Right lobe of liver (tissue), 6 donors: Measurements from ENCODE around the gene VSX2. TPM values are rescaled to one million over a fixed set of nuclear protein-coding genes. Genes with fewer than 3 reads are reported as not detected.
"Not testable (repeated sequence)": the region's sequence is repeated elsewhere in the genome, so short reads cannot be mapped to it uniquely, and the experiment has no call there.

Source experiments
- ATAC-seq, 4 donors: fragments of 200-7000 bp; cut with Tn5 transposase; one replicate each; pipeline ENCODE4 v1.9.1; 2020; ENCODE audit warnings: mild to moderate bottlenecking in 4 of 4, moderate library complexity in 4 of 4
- DNase-seq, 3 donors: peaks; one replicate each; pipeline ENCODE4 v3.0.0-alpha.2; 2020
- H3K27ac ChIP-seq, 3 donors: fragments of 200-600 bp; one replicate each; pipeline ENCODE4 v1.8.0; 2022
- H3K27me3 ChIP-seq, 2 donors: fragments of 200-600 bp; one replicate each; pipeline ENCODE4 v1.8.0; 2022
- H3K36me3 ChIP-seq, 4 donors: fragments of 200-600 bp; sonication (generic) in 1 of 4; one replicate each; pipeline versions ENCODE4 v1.5.1 to v1.8.0; 2017 to 2022; ENCODE audit warnings: control low read depth in 1 of 4
- H3K4me1 ChIP-seq, 4 donors: fragments of 200-600 bp; sonication (generic) in 1 of 4; one replicate each; pipeline versions ENCODE4 v1.5.1 to v1.8.0; 2017 to 2022; ENCODE audit warnings: control low read depth in 1 of 4
- H3K4me3 ChIP-seq, 3 donors: fragments of 200-600 bp; one replicate each; pipeline ENCODE4 v1.8.0; 2022
- H3K9me3 ChIP-seq, 4 donors: fragments of 200-600 bp; sonication (generic) in 1 of 4; one replicate each; pipeline versions ENCODE4 v1.5.1 to v1.8.0; 2017 to 2022; ENCODE audit warnings: control low read depth in 1 of 4
- POLR2A ChIP-seq: fragments of 450-650 bp; IDR thresholded peaks from one replicate; pipeline ENCODE4 v1.6.1; 2017; ENCODE audit warnings: antibody characterized with exemption, mild to moderate bottlenecking
- WGBS: methylation state at CpG from one replicate; pipeline ENCODE4 v1.1.6; 2018; ENCODE audit warnings: low coverage, low lambda C conversion rate; ENCODE audit not compliant: insufficient coverage; ENCODE audit errors: missing lambda C conversion rate; 5-methylcytosine and 5-hydroxymethylcytosine counted together
- intact Hi-C, 2 donors: fragments of 100-400 bp; cut with DNase I; formaldehyde crosslinking; loops; one replicate each; pipeline versions ENCODE4 v1.11.2 to v1.14.1; 2022
- total RNA-seq, 6 experiments: library from RNA; depleted of rRNA in 2 of 6; stranded (reverse); fragments of >200 nt in 2 of 6; fragmentation: NEBNext Ultra II Directional in 3 of 6; extraction: Animal tissue kit (Norgen Biotek cat#: 25700) in 3 of 6; gene quantifications; one replicate each; pipeline versions ENCODE4 v1.1.0 to v1.2.4, GENCODE V29; 2016 to 2023
- TF ChIP-seq, protein P1 (sequence below), 4 donors: fragments of 200-600 bp in 3 of 4; fragments of 450-650 bp in 1 of 4; IDR thresholded peaks; one replicate each; pipeline versions ENCODE4 v1.5.1 to v1.8.0; 2016 to 2022; ENCODE audit warnings: antibody characterized with exemption in 4 of 4, mild to moderate bottlenecking in 2 of 4
- donor health status: DM: no; HTN: yes; CAD: no.
- donor health status: DM: no; HTN: no; CAD: no.
- donor health status: DM: no; HTN: no; CAD: no.
- donor health status: DM: no; HTN: yes; CAD: no.
- donor health status: DM: no; HTN: yes; CAD: no.

Gene VSX2
- total RNA-seq, 6 experiments from 2014 or later: not detected

DNA sequence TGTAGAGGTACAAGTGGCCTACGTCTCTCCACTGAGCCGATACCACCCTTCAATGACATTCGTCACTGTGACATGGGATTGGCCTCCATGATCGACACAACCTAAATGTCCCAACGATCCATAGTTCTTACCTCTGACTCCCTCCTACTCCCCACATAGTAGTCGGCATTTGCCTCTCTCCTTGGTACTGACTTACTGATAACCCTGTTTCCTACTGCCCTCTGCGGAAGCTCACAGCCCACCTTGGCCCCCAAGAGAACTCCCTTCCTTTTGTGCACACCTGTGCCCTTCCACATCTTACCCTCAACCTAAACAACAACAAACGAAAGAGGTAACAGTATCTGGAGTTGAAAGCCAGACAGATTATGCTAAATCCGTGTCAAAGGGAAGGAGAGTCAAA is 23.9 kb downstream of the VSX2 start:
- Histone ChIP-seq H3K9me3 (no peaks in the 10 kb centered on the region), H3K4me1 (peaks cover 0 to 2% (median 1%) of the 10 kb centered on the region in 4 donors), H3K27ac (no peak overlapping the region), H3K27me3 (no peaks in the 10 kb centered on the region), H3K4me3 (no peak overlapping the region), H3K36me3 (no peaks in the 10 kb centered on the region)
- DNase-seq (no peak), ATAC-seq (no peak)
- WGBS: 71% methylated on average over 9 of the region's 9 CpGs
- intact Hi-C loops: no loop called here
- TF ChIP-seq POLR2A: no peak
- TF ChIP-seq, protein P1, sequence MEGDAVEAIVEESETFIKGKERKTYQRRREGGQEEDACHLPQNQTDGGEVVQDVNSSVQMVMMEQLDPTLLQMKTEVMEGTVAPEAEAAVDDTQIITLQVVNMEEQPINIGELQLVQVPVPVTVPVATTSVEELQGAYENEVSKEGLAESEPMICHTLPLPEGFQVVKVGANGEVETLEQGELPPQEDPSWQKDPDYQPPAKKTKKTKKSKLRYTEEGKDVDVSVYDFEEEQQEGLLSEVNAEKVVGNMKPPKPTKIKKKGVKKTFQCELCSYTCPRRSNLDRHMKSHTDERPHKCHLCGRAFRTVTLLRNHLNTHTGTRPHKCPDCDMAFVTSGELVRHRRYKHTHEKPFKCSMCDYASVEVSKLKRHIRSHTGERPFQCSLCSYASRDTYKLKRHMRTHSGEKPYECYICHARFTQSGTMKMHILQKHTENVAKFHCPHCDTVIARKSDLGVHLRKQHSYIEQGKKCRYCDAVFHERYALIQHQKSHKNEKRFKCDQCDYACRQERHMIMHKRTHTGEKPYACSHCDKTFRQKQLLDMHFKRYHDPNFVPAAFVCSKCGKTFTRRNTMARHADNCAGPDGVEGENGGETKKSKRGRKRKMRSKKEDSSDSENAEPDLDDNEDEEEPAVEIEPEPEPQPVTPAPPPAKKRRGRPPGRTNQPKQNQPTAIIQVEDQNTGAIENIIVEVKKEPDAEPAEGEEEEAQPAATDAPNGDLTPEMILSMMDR (IDR thresholded peaks at IDR 0.05): no peak

- Histone ChIP-seq H3K27me3 (no peaks in the 10 kb centered on the region), H3K27ac (no peak overlapping the region), H3K9me3 (no peaks in the 10 kb centered on the region), H3K4me1 (no peaks in the 10 kb centered on the region), H3K36me3 (no peaks in the 10 kb centered on the region), H3K4me3 (no peak overlapping the region)
- DNase-seq: no peak
- TF ChIP-seq, protein P1 (IDR thresholded peaks at IDR 0.05): no peak
- TF ChIP-seq POLR2A: no peak
- 42% methylated on average over 2 of the region's 5 CpGs for WGBS
- ATAC-seq: no peak
- intact Hi-C loops: no loop called here
Measured at GRCh38 chr14:74263921-74264320, 24.7 kb downstream of the VSX2 start.

- no peak for DNase-seq
- Histone ChIP-seq H3K4me3 (no peak overlapping the region), H3K9me3 (no peaks in the 10 kb centered on the region), H3K27ac (no peak overlapping the region), H3K4me1 (no peaks in the 10 kb centered on the region), H3K27me3 (no peaks in the 10 kb centered on the region), H3K36me3 (no peaks in the 10 kb centered on the region)
- TF ChIP-seq, protein P1 (IDR thresholded peaks at IDR 0.05): no peak
- WGBS: 58% methylated on average over 6 of the region's 13 CpGs
- intact Hi-C loops: no loop called here
- no peak for ATAC-seq
Measured at GRCh38 chr14:74265301-74265965, 26.2 kb downstream of the VSX2 start.

DNA sequence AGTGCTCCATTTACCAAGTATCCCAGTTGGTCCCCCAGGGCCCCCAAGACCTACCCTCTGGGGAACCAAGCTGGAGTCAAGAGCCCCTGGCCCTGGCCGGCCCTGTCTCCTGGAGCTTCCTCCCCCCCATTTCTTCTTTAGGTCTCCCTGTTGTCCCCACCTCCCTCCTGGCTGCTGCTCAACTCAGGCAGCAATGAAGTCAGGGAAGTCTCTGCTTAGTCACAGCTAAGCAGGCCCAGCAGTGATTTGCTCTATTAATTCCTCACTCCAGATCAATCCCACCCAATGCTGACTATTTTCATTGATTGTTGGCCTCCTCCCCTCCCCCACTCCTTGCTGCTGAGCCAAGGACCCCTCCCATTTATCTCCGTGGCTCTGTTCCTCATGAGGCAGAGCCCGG is 28.3 kb downstream of the VSX2 start:
- H3K4me3 ChIP-seq: no peak overlapping the region
- DNase-seq (no peak), ATAC-seq (no peak)
- no peak overlapping the region for H3K27ac ChIP-seq
- no peaks in the 10 kb centered on the region for H3K27me3 ChIP-seq
- 52% methylated on average over 3 of the region's 3 CpGs for WGBS
- no peaks in the 10 kb centered on the region for H3K9me3 ChIP-seq
- intact Hi-C loops: no loop called here
- H3K4me1 ChIP-seq: no peaks in the 10 kb centered on the region
- no peaks in the 10 kb centered on the region for H3K36me3 ChIP-seq
- TF ChIP-seq, protein P1 (IDR thresholded peaks at IDR 0.05): no peak
- TF ChIP-seq POLR2A: no peak

DNA sequence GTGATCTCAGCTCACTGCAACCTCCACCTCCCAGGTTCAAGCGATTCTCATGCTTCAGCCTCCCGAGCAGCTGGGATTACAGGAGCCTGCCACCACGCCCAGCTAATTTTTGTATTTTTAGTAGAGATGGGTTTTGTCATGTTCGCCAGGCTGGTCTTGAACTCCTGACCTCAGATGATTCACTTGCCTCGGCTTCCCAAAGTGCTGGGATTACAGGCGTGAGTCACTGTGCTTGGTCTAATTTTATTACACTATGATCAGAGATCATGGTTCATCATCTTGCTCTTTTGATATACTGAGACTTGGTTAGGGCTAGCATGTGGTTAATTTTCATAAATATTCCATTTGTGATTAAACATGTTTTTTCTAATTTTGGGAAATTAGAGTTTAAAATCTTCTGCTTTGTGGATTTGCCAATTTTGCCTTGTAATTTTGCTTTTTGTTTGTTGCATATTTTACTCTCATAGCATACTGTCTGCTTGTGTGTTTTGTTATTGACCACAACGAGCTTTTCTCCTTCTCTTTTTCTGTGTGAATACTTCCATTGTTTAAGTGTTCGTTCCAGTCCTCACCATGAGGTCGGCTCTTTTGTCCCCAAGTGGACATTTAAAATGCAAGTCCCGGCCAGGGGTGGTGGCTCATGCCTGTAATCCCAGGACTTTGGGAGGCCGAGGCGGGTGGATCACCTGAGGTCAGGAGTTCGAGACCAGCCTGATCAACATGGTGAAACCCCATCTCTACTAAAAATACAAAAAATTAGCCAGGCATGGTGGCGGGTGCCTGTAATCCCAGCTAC is 31.3 kb downstream of the VSX2 start:
- intact Hi-C loops, DNase-seq, H3K27ac ChIP-seq, H3K4me1 ChIP-seq, ATAC-seq, H3K9me3 ChIP-seq, H3K4me3 ChIP-seq, H3K27me3 ChIP-seq, H3K36me3 ChIP-seq: not testable (repeated sequence)
- 54% methylated on average over 12 of the region's 14 CpGs for WGBS
